GM18520 (cell line): Measurements from ENCODE around the gene ICAM3.

Source experiments
- ATAC-seq: cut with Tn5 transposase; IDR thresholded peaks from one replicate; pipeline ENCODE4 v1.9.1; 2021; ENCODE audit not compliant: unreplicated experiment

ICAM3 gene

GRCh38 chr19:10321417-10321797 lies 18.0 kb downstream of the ICAM3 start:
- no peak for ATAC-seq

- no peak for ATAC-seq
Observed at GRCh38 chr19:10320602-10321416, 18.6 kb downstream of the ICAM3 start.

- ATAC-seq, result no peak
Observed at GRCh38 chr19:10318807-10319682, 20.4 kb downstream of the ICAM3 start.

- no peak for ATAC-seq
Observed at GRCh38 chr19:10317857-10318462, 21.5 kb downstream of the ICAM3 start.

GRCh38 chr19:10317045-10317856 lies 22.2 kb downstream of the ICAM3 start:
- no peak for ATAC-seq

- no peak for ATAC-seq
Observed at GRCh38 chr19:10316229-10317044, 23.0 kb downstream of the ICAM3 start.

GRCh38 chr19:10315335-10316214 lies 23.8 kb downstream of the ICAM3 start, which contains the start of gene FDX2:
FDX2 (minus strand) TSS chr19:10316015; CDS start chr19:10315996, 19 bp downstream.
- ATAC-seq, result no peak

GRCh38 chr19:10309423-10309822 lies 30.0 kb downstream of the ICAM3 start, which contains the start of gene ZGLP1:
ZGLP1 (minus strand) TSS chr19:10309815.
- ATAC-seq, result no peak

- ATAC-seq, result no peak
Observed at GRCh38 chr19:10306327-10306726, 33.1 kb downstream of the ICAM3 start.

GRCh38 chr19:10305139-10305806 lies 34.2 kb downstream of the ICAM3 start:
- no peak for ATAC-seq

- no peak for ATAC-seq
Observed at GRCh38 chr19:10299545-10300458, 39.6 kb downstream of the ICAM3 start.

- no peak for ATAC-seq
Observed at GRCh38 chr19:10295847-10296591, 43.4 kb downstream of the ICAM3 start.

- ATAC-seq, result no peak
Observed at GRCh38 chr19:10295305-10295846, 44.0 kb downstream of the ICAM3 start.

- no peak for ATAC-seq
Observed at GRCh38 chr19:10294368-10294697, 45.1 kb downstream of the ICAM3 start.

- no peak for ATAC-seq
Observed at GRCh38 chr19:10293637-10294367, 45.6 kb downstream of the ICAM3 start.
